H1 (cell line): ENCODE measurements around the gene STK32C. TPM values are rescaled to one million over a fixed set of nuclear protein-coding genes. Genes with fewer than 3 reads are reported as not detected.

Experiments used
- CTCF ChIA-PET: fragments of 300-600 bp; sonication (Branson Sonifier 250); formaldehyde crosslinking; loops from one replicate; lab custom pipeline; 2021; ENCODE audit not compliant: partially characterized antibody; lab: Charles Lee
- POLR2A ChIA-PET: fragments of 300-600 bp; sonication (Branson Sonifier 250); formaldehyde crosslinking; loops from one replicate; lab custom pipeline; 2021; ENCODE audit warnings: inconsistent platforms; ENCODE audit not compliant: partially characterized antibody; lab: Charles Lee
- DNase-seq, 2 experiments: peaks; one replicate each; pipeline versions ENCODE4 v3.0.0 to v3.0.0-alpha.2; 2010 to 2022; ENCODE audit warnings: low spot score in 2 of 2, low read depth in 1 of 2, mixed read lengths in 1 of 2
- FAIRE-seq: peaks from 2 replicates; lab custom pipeline; 2011; peaks lifted over from hg19 to GRCh38; lab: Jason Lieb, UNC
- H2AFZ ChIP-seq: 2 replicates; pipeline ENCODE4 v1.8.1; 2012; ENCODE audit warnings: low read length, inconsistent platforms
- H2AK5ac ChIP-seq: 2 replicates; pipeline ENCODE4 v1.6.1; 2013; ENCODE audit warnings: low read depth, low read length
- H2BK120ac ChIP-seq: replicated peaks from 2 replicates; pipeline ENCODE3; 2013; ENCODE audit warnings: low read depth, low read length, inconsistent platforms
- H2BK12ac ChIP-seq: 2 replicates; pipeline ENCODE4 v1.6.1; 2013; ENCODE audit warnings: low read depth, low read length
- H2BK15ac ChIP-seq: 2 replicates; pipeline ENCODE4 v1.6.1; 2013; ENCODE audit warnings: low read length
- H2BK20ac ChIP-seq: 2 replicates; pipeline ENCODE4 v1.6.1; 2013; ENCODE audit warnings: low read length
- H2BK5ac ChIP-seq: 2 replicates; pipeline ENCODE4 v1.6.1; 2013; ENCODE audit warnings: low read depth, low read length
- H3K14ac ChIP-seq: 2 replicates; pipeline ENCODE4 v1.6.1; 2013; ENCODE audit warnings: inconsistent platforms; ENCODE audit not compliant: insufficient read length
- H3K18ac ChIP-seq: 2 replicates; pipeline ENCODE4 v1.6.1; 2013; ENCODE audit warnings: low read length; ENCODE audit errors: extremely low read depth
- H3K23ac ChIP-seq: 2 replicates; pipeline ENCODE4 v1.6.1; 2013; ENCODE audit warnings: inconsistent platforms; ENCODE audit not compliant: insufficient read length
- H3K23me2 ChIP-seq: 2 replicates; pipeline ENCODE4 v1.6.1; 2013; ENCODE audit warnings: low read depth, low read length
- H3K27ac ChIP-seq: 2 replicates; pipeline ENCODE4 v1.6.1; 2011; ENCODE audit warnings: low read depth, low read length, inconsistent platforms
- H3K27me3 ChIP-seq, 4 experiments: replicated peaks in 1 of 4; 1 replicate in 1 of 4; 2 replicates in 3 of 4; pipeline versions ENCODE4 v1.6.1 to v1.8.1; 2011 to 2013; ENCODE audit warnings: low read length in 3 of 4, mild to moderate bottlenecking in 3 of 4, inconsistent platforms in 2 of 4, mixed read lengths in 2 of 4, moderate library complexity in 1 of 4; ENCODE audit not compliant: control insufficient read depth in 3 of 4, insufficient read depth in 3 of 4; ENCODE audit errors: extremely low read depth in 1 of 4
- H3K36me3 ChIP-seq, 4 experiments: 2 replicates each; pipeline versions ENCODE4 v1.6.1 to v1.8.1; 2011 to 2013; ENCODE audit warnings: mild to moderate bottlenecking in 4 of 4, low read length in 3 of 4, moderate library complexity in 2 of 4, control low read depth in 1 of 4, inconsistent platforms in 1 of 4; ENCODE audit not compliant: insufficient read depth in 4 of 4, control insufficient read depth in 2 of 4
- H3K4ac ChIP-seq: replicated peaks from 2 replicates; pipeline ENCODE3; 2013; ENCODE audit warnings: low read length, low read depth, mixed read lengths, inconsistent platforms; ENCODE audit not compliant: insufficient read length
- H3K4me1 ChIP-seq, 4 experiments: replicated peaks in 1 of 4; 1 replicate in 1 of 4; 2 replicates in 3 of 4; pipeline versions ENCODE4 v1.6.1 to v1.8.1; 2011 to 2013; ENCODE audit warnings: low read length in 3 of 4, inconsistent platforms in 2 of 4, mixed read lengths in 1 of 4; ENCODE audit not compliant: insufficient read depth in 4 of 4, control insufficient read depth in 3 of 4
- H3K4me2 ChIP-seq, 2 experiments: 2 replicates each; pipeline versions ENCODE4 v1.6.1 to v1.8.1; 2011 to 2013; ENCODE audit warnings: low read depth in 2 of 2, low read length in 2 of 2, control low read depth in 1 of 2, inconsistent platforms in 1 of 2, mild to moderate bottlenecking in 1 of 2; ENCODE audit not compliant: insufficient read depth in 1 of 2
- H3K4me3 ChIP-seq, 4 experiments: fragments of 200-600, 300-600 bp in 1 of 4; sonication (generic), shearing (Covaris generic), sonication (Bioruptor Twin) in 1 of 4; 2 replicates each; pipeline versions ENCODE4 v1.5.1 to v1.8.1; 2011 to 2016; ENCODE audit warnings: low read length in 4 of 4, low read depth in 3 of 4, control low read depth in 2 of 4, inconsistent platforms in 2 of 4, mild to moderate bottlenecking in 2 of 4, mixed read lengths in 1 of 4, moderate library complexity in 1 of 4; ENCODE audit not compliant: insufficient read depth in 2 of 4; ENCODE audit errors: extremely low read depth in 1 of 4
- H3K56ac ChIP-seq: replicated peaks from 2 replicates; pipeline ENCODE3; 2013; ENCODE audit warnings: low read depth, mild to moderate bottlenecking, mixed read lengths, low read length, inconsistent platforms; ENCODE audit not compliant: insufficient read length
- H3K79me1 ChIP-seq: 2 replicates; pipeline ENCODE4 v1.6.1; 2013; ENCODE audit warnings: low read depth, low read length, control low read depth
- H3K79me2 ChIP-seq, 2 experiments: 2 replicates each; pipeline versions ENCODE4 v1.6.1 to v1.8.1; 2012 to 2013; ENCODE audit warnings: low read length in 2 of 2, mild to moderate bottlenecking in 2 of 2, inconsistent platforms in 1 of 2; ENCODE audit not compliant: insufficient read depth in 2 of 2, control insufficient read depth in 1 of 2
- H3K9ac ChIP-seq, 4 experiments: replicated peaks in 1 of 4; 1 replicate in 1 of 4; 2 replicates in 3 of 4; pipeline versions ENCODE4 v1.6.1 to v1.8.1; 2011 to 2013; ENCODE audit warnings: low read depth in 3 of 4, low read length in 3 of 4, control low read depth in 2 of 4, mild to moderate bottlenecking in 2 of 4, moderate library complexity in 2 of 4, inconsistent platforms in 1 of 4; ENCODE audit errors: extremely low read depth in 1 of 4
- H3K9me3 ChIP-seq, 2 experiments: 2 replicates each; pipeline versions ENCODE4 v1.6.1 to v1.8.1; 2012 to 2013; ENCODE audit warnings: mild to moderate bottlenecking in 2 of 2, moderate library complexity in 2 of 2, control low read depth in 1 of 2, inconsistent platforms in 1 of 2, low read depth in 1 of 2, low read length in 1 of 2, mixed read lengths in 1 of 2; ENCODE audit not compliant: insufficient read depth in 2 of 2
- H4K20me1 ChIP-seq, 2 experiments: replicated peaks in 1 of 2; 2 replicates each; pipeline versions ENCODE3 to v1.8.1; 2011 to 2013; ENCODE audit warnings: inconsistent platforms in 2 of 2, low read length in 2 of 2, mild to moderate bottlenecking in 1 of 2; ENCODE audit not compliant: insufficient read depth in 2 of 2, control insufficient read depth in 1 of 2
- H4K5ac ChIP-seq: 2 replicates; pipeline ENCODE4 v1.6.1; 2013; ENCODE audit warnings: low read length, low read depth, mixed read lengths, inconsistent platforms; ENCODE audit not compliant: insufficient read length
- H4K8ac ChIP-seq: 2 replicates; pipeline ENCODE4 v1.8.0; 2013; ENCODE audit warnings: mild to moderate bottlenecking, moderate library complexity, low read length, inconsistent platforms; ENCODE audit not compliant: insufficient read depth; ENCODE audit errors: extremely low read depth
- H4K91ac ChIP-seq: replicated peaks from 2 replicates; pipeline ENCODE3; 2013; ENCODE audit warnings: low read length, mixed read lengths, inconsistent platforms; ENCODE audit not compliant: insufficient read length
- ASH2L ChIP-seq: fragments of 200-600, 300-600 bp; sonication (generic); IDR thresholded peaks from one replicate; pipeline ENCODE4 v1.7.1; 2017; ENCODE audit warnings: low read length
- CHD1 ChIP-seq: IDR thresholded peaks from 2 replicates; pipeline ENCODE4 v1.6.1; 2012; ENCODE audit warnings: low read depth, low read length, improper control_type of control experiment
- EZH2 ChIP-seq: fragments of 200-600 bp; sonication (generic); IDR thresholded peaks from 2 replicates; pipeline ENCODE4 v1.7.1; 2012; ENCODE audit warnings: low read depth, mild to moderate bottlenecking, moderate library complexity, low read length, inconsistent platforms; ENCODE audit not compliant: severe bottlenecking
- GABPA ChIP-seq: IDR thresholded peaks from 2 replicates; pipeline ENCODE4 v1.6.1; 2011; ENCODE audit warnings: mild to moderate bottlenecking, low read length, moderate library complexity, borderline replicate concordance; ENCODE audit not compliant: insufficient read depth
- GTF2F1 ChIP-seq: IDR thresholded peaks from 2 replicates; pipeline ENCODE4 v1.6.1; 2012; ENCODE audit warnings: low read depth, low read length, improper control_type of control experiment, borderline replicate concordance
- RBBP5 ChIP-seq: IDR thresholded peaks from 2 replicates; pipeline ENCODE4 v1.7.1; 2012; ENCODE audit warnings: low read depth, mild to moderate bottlenecking, inconsistent platforms, low read length, moderate library complexity, borderline replicate concordance
- RNF2 ChIP-seq: fragments of 200-900, 300-1000 bp; sonication (generic); IDR thresholded peaks from 2 replicates; pipeline ENCODE4 v1.7.1; 2016; ENCODE audit warnings: borderline replicate concordance, low read depth, mild to moderate bottlenecking, antibody characterized with exemption, low read length; ENCODE audit not compliant: poor library complexity, severe bottlenecking; ENCODE audit errors: missing control alignments
- SIX5 ChIP-seq: IDR thresholded peaks from 2 replicates; pipeline ENCODE4 v1.6.1; 2011; ENCODE audit warnings: mild to moderate bottlenecking, low read depth, low read length
- SP1 ChIP-seq: IDR thresholded peaks from 2 replicates; pipeline ENCODE4 v1.6.1; 2011; ENCODE audit warnings: low read depth, low read length
- SUZ12 ChIP-seq: fragments of 200-600 bp; sonication (generic); IDR thresholded peaks from 2 replicates; pipeline ENCODE4 v1.6.1; 2012; ENCODE audit warnings: mild to moderate bottlenecking, inconsistent platforms, low read length, moderate library complexity, mixed read lengths
- TEAD4 ChIP-seq: IDR thresholded peaks from 2 replicates; pipeline ENCODE4 v1.6.1; 2012; ENCODE audit warnings: low read depth, low read length, inconsistent platforms, mixed read lengths
- YY1 ChIP-seq: IDR thresholded peaks from 2 replicates; pipeline ENCODE4 v1.6.1; 2011; ENCODE audit warnings: low read depth, mild to moderate bottlenecking, low read length
- ZNF274 ChIP-seq: IDR thresholded peaks from 2 replicates; pipeline ENCODE4 v1.7.0; 2012; ENCODE audit warnings: low read length, borderline replicate concordance; ENCODE audit errors: extremely low read depth
- WGBS, 2 experiments: shearing (Covaris generic) in 1 of 2; methylation state at CpG; one replicate each; pipeline versions ENCODE4 v1.1.6 to v1.1.7; 2013 to 2015; ENCODE audit warnings: low lambda C conversion rate in 2 of 2, mixed read lengths in 2 of 2, inconsistent platforms in 1 of 2, low coverage in 1 of 2, missing lambda C conversion rate in 1 of 2; ENCODE audit not compliant: insufficient replicate concordance in 2 of 2, insufficient coverage in 1 of 2, insufficient read length in 1 of 2; ENCODE audit errors: extremely low coverage in 1 of 2, missing lambda C conversion rate in 1 of 2; 5-methylcytosine and 5-hydroxymethylcytosine counted together
- polyA plus RNA-seq, 7 experiments: library from polyadenylated mRNA; depleted of rRNA in 3 of 7; stranded (reverse) in 5 of 7; unstranded in 2 of 7; fragments of >200 nt in 5 of 7; fragments of 200-250 nt in 2 of 7; gene quantifications; 1 replicate in 5 of 7; 2 replicates in 1 of 7; 4 replicates in 1 of 7; pipeline versions ENCODE4 v1.2.1 to v1.2.3, GENCODE V29; 2011 to 2013; ENCODE audit warnings: missing spikeins in 2 of 7, mixed read lengths in 2 of 7
- total RNA-seq: library from RNA; stranded (reverse); fragmentation: NEBNext Ultra II Directional; extraction: Animal tissue kit (Norgen Biotek cat#: 25700); gene quantifications from 2 replicates; pipeline ENCODE4 v1.2.1, GENCODE V29; 2021

STK32C gene
- total and polyA plus RNA-seq, 2 of the 8 experiments (the other 6 are each of a cell fraction or from before 2014, with no cell fraction given): 10.6 to 15.6 TPM

DNA sequence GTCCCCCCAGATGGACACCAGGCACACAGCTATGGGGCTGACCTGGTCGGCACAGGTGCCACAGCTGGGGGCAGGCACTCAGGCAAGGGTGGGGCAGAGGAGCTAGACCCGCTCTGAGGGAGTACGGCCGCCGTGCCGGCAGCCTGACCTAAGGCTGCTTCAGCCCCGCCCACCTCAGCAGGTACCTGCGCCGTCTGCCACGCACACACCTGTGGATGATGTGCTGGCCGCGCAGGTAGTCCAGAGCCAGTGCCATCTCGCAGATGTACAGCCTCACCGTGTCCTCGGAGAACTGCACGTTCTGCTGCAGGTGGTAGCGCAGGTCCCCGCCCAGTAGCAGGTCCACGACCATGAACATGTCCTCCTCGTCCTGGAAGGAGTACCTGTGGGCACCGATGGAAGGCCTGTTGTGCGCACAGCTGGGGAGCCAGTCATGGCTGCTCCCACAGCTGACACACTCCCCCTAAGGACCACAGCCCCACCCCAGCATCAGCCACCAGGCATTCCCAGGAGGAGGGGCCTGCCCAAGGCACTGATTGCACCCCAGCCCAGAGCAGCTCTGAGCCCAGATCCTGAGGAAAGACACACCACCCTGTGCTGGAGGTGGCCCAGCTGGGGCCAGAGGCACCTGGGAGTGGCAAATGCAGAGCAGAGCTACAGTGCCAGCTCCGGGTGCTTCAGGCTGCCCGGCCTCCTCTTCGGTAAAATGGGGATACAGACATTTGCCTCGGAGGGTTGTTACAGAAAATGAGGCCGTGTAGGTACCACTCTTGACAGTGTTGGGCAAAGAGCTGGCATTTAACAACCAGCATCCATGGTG lies 81.0 kb downstream of the STK32C start:
- H2BK20ac ChIP-seq: no peak overlapping the region
- no peaks in the 10 kb centered on the region for H3K79me1 ChIP-seq
- POLR2A ChIA-PET: no interaction called here
- CTCF ChIA-PET: interaction anchor here (0.7 to 2.0 kb wide), 3 partner anchors 11 to 415 kb away, joined by 3 to 5 read pairs (median 4); no protein-coding TSS in a partner anchor
- no peak overlapping the region for H2BK120ac ChIP-seq
- H3K4ac ChIP-seq: no peak overlapping the region
- H4K5ac ChIP-seq: no peak overlapping the region
- no peak overlapping the region for H3K14ac ChIP-seq
- no peak overlapping the region for H3K18ac ChIP-seq
- no peaks in the 10 kb centered on the region for H3K23me2 ChIP-seq
- H3K9ac ChIP-seq: no peak overlapping the region
- FAIRE-seq: no peak
- H3K36me3 ChIP-seq: no peaks in the 10 kb centered on the region
- DNase-seq: no peak
- no peak overlapping the region for H2AK5ac ChIP-seq
- no peak overlapping the region; the same call in 1 of the 2 replicates for H2BK5ac ChIP-seq
- no peaks in the 10 kb centered on the region for H3K27me3 ChIP-seq
- H3K79me2 ChIP-seq: no peaks in the 10 kb centered on the region
- H3K56ac ChIP-seq: no peak overlapping the region
- H3K4me1 ChIP-seq: peaks cover 0 to 3% (median 2%) of the 10 kb centered on the region in 4 experiments; a peak in 4 of 7 replicates
- no peak overlapping the region for H3K4me2 ChIP-seq
- H3K4me3 ChIP-seq: no peak overlapping the region
- H3K27ac ChIP-seq: no peak overlapping the region
- no peak overlapping the region for H3K23ac ChIP-seq
- no peak overlapping the region for H2BK15ac ChIP-seq
- H4K91ac ChIP-seq: no peak overlapping the region
- H4K20me1 ChIP-seq: peaks cover 0 to 2% of the 10 kb centered on the region in 2 experiments
- H2AFZ ChIP-seq: no peak overlapping the region
- no peaks in the 10 kb centered on the region for H3K9me3 ChIP-seq
- no peak overlapping the region; the same call in 1 of the 2 replicates for H2BK12ac ChIP-seq
- 92% methylated on average over 21 of the region's 27 CpGs; no CpG with 5 or more reads in 1 of the 2 experiments for WGBS, 2 experiments
- H4K8ac ChIP-seq: no peak overlapping the region
- TF ChIP-seq ASH2L (no peak), CHD1 (no peak), RNF2 (no peak), GTF2F1 (no peak), GABPA (no peak), SIX5 (no peak), ZNF274 (no peak), EZH2 (no peak), SP1 (no peak), RBBP5 (no peak), YY1 (no peak), TEAD4 (no peak), SUZ12 (no peak)
